PC-9 (cell line): ENCODE data around the gene TNIK. TPM values are rescaled to one million over a fixed set of nuclear protein-coding genes. Genes with fewer than 3 reads are reported as not detected.

ENCODE experiments used
- BruUV-seq: library from RNA; stranded (reverse); fragments of 400-500 nt; replicated peaks from 2 replicates; lab custom pipeline; 2021; lab: Mats Ljungman, UMichigan
- CTCF ChIA-PET: fragments of 300-600 bp; sonication (Branson Sonifier 250); formaldehyde crosslinking; loops from one replicate; lab custom pipeline; 2022; ENCODE audit warnings: antibody characterized with exemption; lab: Charles Lee
- POLR2A ChIA-PET: fragments of 300-600 bp; sonication (Branson Sonifier 250); formaldehyde crosslinking; loops from one replicate; lab custom pipeline; 2022; ENCODE audit warnings: antibody characterized with exemption; ENCODE audit not compliant: unreplicated experiment; lab: Charles Lee
- DNase-seq, 2 experiments: peaks; one replicate each; pipeline versions ENCODE4 v3.0.0 to v3.0.0-alpha.2; 2015 to 2022; ENCODE audit warnings: mixed read lengths in 1 of 2
- H2AFZ ChIP-seq: fragments of 200-600 bp; sonication (generic); 2 replicates; pipeline ENCODE4 v1.8.1; 2017; ENCODE audit warnings: antibody characterized with exemption
- H3F3A ChIP-seq: fragments of 200-600 bp; sonication (generic); 2 replicates; pipeline ENCODE4 v1.8.1; 2017; ENCODE audit warnings: antibody characterized with exemption, mild to moderate bottlenecking, low read depth; ENCODE audit not compliant: insufficient read depth
- H3K27ac ChIP-seq: fragments of 200-600 bp; sonication (generic); 2 replicates; pipeline ENCODE4 v1.6.1; 2016; ENCODE audit warnings: mixed run types
- H3K27me3 ChIP-seq: fragments of 200-600 bp; sonication (generic); 2 replicates; pipeline ENCODE4 v1.6.1; 2016; ENCODE audit warnings: low read depth, mixed run types; ENCODE audit not compliant: insufficient read depth
- H3K36me3 ChIP-seq: fragments of 200-600 bp; sonication (generic); 2 replicates; pipeline ENCODE4 v1.6.1; 2016; ENCODE audit warnings: low read depth, mixed run types
- H3K4me1 ChIP-seq: fragments of 200-600 bp; sonication (generic); replicated peaks from 2 replicates; pipeline ENCODE4 v1.6.1; 2016; ENCODE audit warnings: mixed run types; ENCODE audit not compliant: insufficient read depth
- H3K4me2 ChIP-seq: fragments of 200-600 bp; sonication (generic); 2 replicates; pipeline ENCODE4 v1.6.1; 2017; ENCODE audit warnings: mixed run types
- H3K4me3 ChIP-seq: fragments of 200-600 bp; sonication (generic); 2 replicates; pipeline ENCODE4 v1.6.1; 2016; ENCODE audit warnings: mixed run types
- H3K79me2 ChIP-seq: fragments of 200-600 bp; sonication (generic); 2 replicates; pipeline ENCODE4 v1.6.1; 2017; ENCODE audit warnings: low read depth, mixed run types
- H3K9me2 ChIP-seq: fragments of 200-600 bp; sonication (generic); 2 replicates; pipeline ENCODE4 v1.8.1; 2017; ENCODE audit warnings: mild to moderate bottlenecking; ENCODE audit not compliant: insufficient read depth
- H3K9me3 ChIP-seq: fragments of 200-600 bp; sonication (generic); 2 replicates; pipeline ENCODE4 v1.8.1; 2016; ENCODE audit warnings: low read depth; ENCODE audit not compliant: insufficient read depth
- H4K20me1 ChIP-seq: fragments of 200-600 bp; sonication (generic); 2 replicates; pipeline ENCODE4 v1.8.1; 2017; ENCODE audit not compliant: insufficient read depth
- CTCF ChIP-seq: fragments of 200-600 bp; sonication (generic); conservative IDR thresholded peaks from 2 replicates; pipeline ENCODE4 v1.6.1; 2017; ENCODE audit warnings: mixed run types, antibody characterized with exemption, mild to moderate bottlenecking, moderate library complexity
- EZH2 ChIP-seq: fragments of 200-600 bp; sonication (generic); IDR thresholded peaks from 2 replicates; pipeline ENCODE4 v1.8.0; 2017; ENCODE audit warnings: antibody characterized with exemption, low read depth
- intact Hi-C: fragments of 100-400 bp; cut with micrococcal nuclease; formaldehyde crosslinking; loops from one replicate; pipeline ENCODE4 v1.10.0; 2022; ENCODE audit not compliant: unreplicated experiment
- total RNA-seq: library from RNA; stranded (reverse); gene quantifications from 2 replicates; pipeline ENCODE4 v1.2.3, GENCODE V29; 2021

TNIK gene
- total RNA-seq, 1 experiment from 2014 or later = 30.7 TPM

GRCh38 chr3:171378586-171378985 is 81.6 kb downstream of the TNIK start:
- intact Hi-C loops = no loop called here
- Histone ChIP-seq H3K79me2 (peaks cover 51% of the 10 kb centered on the region), H3K9me3 (no peaks in the 10 kb centered on the region), H3K36me3 (no peaks in the 10 kb centered on the region), H3K27ac (no peak overlapping the region), H3K9me2 (no peaks in the 10 kb centered on the region), H3K27me3 (no peaks in the 10 kb centered on the region), H3K4me2 (no peak overlapping the region), H3K4me1 (peaks cover 31% of the 10 kb centered on the region), H4K20me1 (no peaks in the 10 kb centered on the region; the same call in 1 of the 2 replicates), H3K4me3 (no peak overlapping the region), H2AFZ (no peak overlapping the region), H3F3A (peaks cover 13% of the 10 kb centered on the region; the same call in 1 of the 2 replicates)
- POLR2A ChIA-PET = no interaction called here
- TF ChIP-seq CTCF (no peak), EZH2 (no peak)
- CTCF ChIA-PET = no interaction called here
- no TSS peak for BruUV-seq
- no peak for DNase-seq

DNA sequence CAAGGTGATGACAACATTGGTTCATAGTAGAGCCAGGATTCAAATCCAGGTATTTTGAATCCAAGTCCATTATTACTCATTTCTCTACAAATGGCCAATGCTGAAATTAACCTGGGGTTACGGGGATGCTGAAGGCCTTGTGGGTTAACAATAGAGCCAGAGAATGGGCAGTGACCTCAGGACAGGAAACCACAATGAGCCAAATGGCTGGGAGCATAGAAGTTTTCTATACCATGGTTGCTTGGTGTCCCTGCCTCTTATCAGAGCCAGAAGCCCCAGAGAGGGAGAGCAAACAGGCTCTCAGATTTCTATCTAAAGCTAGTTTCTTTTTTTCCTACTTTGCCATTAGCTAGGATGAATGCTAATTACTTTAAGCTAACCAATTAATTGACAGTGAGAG is 82.3 kb downstream of the TNIK start:
- no peak for TF ChIP-seq CTCF
- TF ChIP-seq EZH2 = no peak
- Histone ChIP-seq H3K36me3 (no peaks in the 10 kb centered on the region), H4K20me1 (no peaks in the 10 kb centered on the region; the same call in 1 of the 2 replicates), H2AFZ (no peak overlapping the region), H3K27ac (no peak overlapping the region), H3K79me2 (peaks cover 55% of the 10 kb centered on the region), H3F3A (peaks cover 13% of the 10 kb centered on the region; the same call in 1 of the 2 replicates), H3K4me3 (no peak overlapping the region), H3K4me1 (peaks cover 36% of the 10 kb centered on the region), H3K4me2 (no peak overlapping the region), H3K27me3 (no peaks in the 10 kb centered on the region), H3K9me2 (no peaks in the 10 kb centered on the region), H3K9me3 (no peaks in the 10 kb centered on the region)
- ChIA-PET POLR2A (no interaction called here), CTCF (no interaction called here)
- no peak for DNase-seq
- no TSS peak for BruUV-seq
- intact Hi-C loops = no loop called here

DNA sequence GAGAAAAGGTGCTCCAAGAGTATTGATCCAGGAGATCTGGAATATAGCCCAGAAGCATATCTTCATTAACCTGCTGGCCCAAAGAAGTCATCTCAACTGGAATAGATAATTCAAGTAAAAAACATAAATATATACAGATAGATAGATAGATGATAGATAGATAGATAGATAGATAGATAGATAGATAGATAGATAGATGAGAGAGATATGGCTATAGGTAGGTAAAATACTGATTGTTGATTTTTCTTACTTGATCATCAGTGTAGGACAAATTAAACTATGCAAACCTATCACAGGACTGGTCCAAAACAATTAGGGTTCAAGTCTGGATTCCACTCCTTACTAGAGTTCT is 83.6 kb downstream of the TNIK start:
- H3K27me3 ChIP-seq = no peaks in the 10 kb centered on the region
- no peaks in the 10 kb centered on the region for H3K9me2 ChIP-seq
- no peak overlapping the region for H3K4me3 ChIP-seq
- intact Hi-C loops = no loop called here
- DNase-seq = no peak
- H3K4me2 ChIP-seq = no peak overlapping the region
- H3K9me3 ChIP-seq = no peaks in the 10 kb centered on the region
- peaks cover 47% of the 10 kb centered on the region for H3K4me1 ChIP-seq
- CTCF ChIA-PET = no interaction called here
- H4K20me1 ChIP-seq = no peaks in the 10 kb centered on the region
- H2AFZ ChIP-seq = no peak overlapping the region
- H3F3A ChIP-seq = peaks cover 16% of the 10 kb centered on the region; the same call in 1 of the 2 replicates
- peaks cover 54% of the 10 kb centered on the region for H3K79me2 ChIP-seq
- H3K27ac ChIP-seq = no peak overlapping the region
- BruUV-seq = no TSS peak
- TF ChIP-seq EZH2 = no peak
- TF ChIP-seq CTCF = no peak
- POLR2A ChIA-PET = no interaction called here
- no peaks in the 10 kb centered on the region for H3K36me3 ChIP-seq
